NCI-H446 (cell line): ENCODE data around the gene BICC1.

Experiments
- DNase-seq, 2 experiments: peaks; one replicate each; lab custom pipeline; 2025; lab: John Stamatoyannopoulos, UW

Gene BICC1

GRCh38 chr10:58782876-58783851 lies 270.5 kb downstream of the BICC1 start:
- no peak for DNase-seq

GRCh38 chr10:58784361-58784760 lies 271.7 kb downstream of the BICC1 start:
- no peak for DNase-seq

GRCh38 chr10:58785354-58785753 lies 272.7 kb downstream of the BICC1 start:
- DNase-seq, result no peak

- no peak for DNase-seq
Measured at GRCh38 chr10:58791137-58791536, 278.5 kb downstream of the BICC1 start.

- DNase-seq, result no peak
Measured at GRCh38 chr10:58795560-58795959, 282.9 kb downstream of the BICC1 start.

GRCh38 chr10:58796242-58796641 lies 283.6 kb downstream of the BICC1 start:
- no peak for DNase-seq

GRCh38 chr10:58796824-58797223 lies 284.2 kb downstream of the BICC1 start:
- no peak for DNase-seq

- DNase-seq, result no peak
Measured at GRCh38 chr10:58797356-58797755, 284.7 kb downstream of the BICC1 start.

GRCh38 chr10:58802047-58802446 lies 289.4 kb downstream of the BICC1 start:
- DNase-seq, result no peak

GRCh38 chr10:58806323-58806722 lies 293.7 kb downstream of the BICC1 start:
- no peak for DNase-seq

GRCh38 chr10:58806970-58807628 lies 294.4 kb downstream of the BICC1 start:
- DNase-seq, result no peak

- peak in 1 of 2 experiments; percentile 8 for DNase-seq
Measured at GRCh38 chr10:58807629-58808022, 295.0 kb downstream of the BICC1 start.

- no peak for DNase-seq
Measured at GRCh38 chr10:58810751-58811150, 298.1 kb downstream of the BICC1 start.

- DNase-seq, result no peak
Measured at GRCh38 chr10:58813573-58813972, 300.9 kb downstream of the BICC1 start.

GRCh38 chr10:58817201-58817846 lies 304.7 kb downstream of the BICC1 start:
- DNase-seq, result no peak

- DNase-seq, result peak in 1 of 2 experiments; percentile 53
Measured at GRCh38 chr10:58818900-58819299, 306.2 kb downstream of the BICC1 start.

- no peak for DNase-seq
Measured at GRCh38 chr10:58820386-58820785, 307.7 kb downstream of the BICC1 start.

- peak in 1 of 2 experiments; percentile 36 for DNase-seq
Measured at GRCh38 chr10:58820861-58821751, 308.4 kb downstream of the BICC1 start.

- no peak for DNase-seq
Measured at GRCh38 chr10:58821752-58822056, 309.0 kb downstream of the BICC1 start.

- DNase-seq, result no peak
Measured at GRCh38 chr10:58823983-58824382, 311.3 kb downstream of the BICC1 start.

- DNase-seq, result no peak
Measured at GRCh38 chr10:58824396-58824795, 311.7 kb downstream of the BICC1 start.

- DNase-seq, result no peak
Measured at GRCh38 chr10:58826694-58827093, 314.0 kb downstream of the BICC1 start.
